CD4-positive, alpha-beta T cell treated with Interleukin-6 for 4 hours (primary cell): ENCODE results near the gene PVALB.
"Not testable (repeated sequence)": the region's sequence is repeated elsewhere in the genome, so short reads cannot be mapped to it uniquely, and the experiment has no call there.

Experiments
- DNase-seq: peaks from one replicate; pipeline ENCODE4 v3.0.0-alpha.2; 2020; ENCODE audit warnings: mixed read lengths

PVALB gene

GRCh38 chr22:36754881-36755280 lies 62.0 kb downstream of the PVALB start:
- DNase-seq = not testable (repeated sequence)

- DNase-seq = no peak
Observed at GRCh38 chr22:36753916-36754315, 62.9 kb downstream of the PVALB start.

GRCh38 chr22:36753120-36753802 lies 63.6 kb downstream of the PVALB start:
- DNase-seq = no peak
